Spleen (tissue), 7 donors: ENCODE data around the gene AURKAIP1.

Experiments used
- CTCF ChIP-seq, 11 experiments: fragments of 200-600 bp in 7 of 11; fragments of 450-650 bp in 4 of 11; sonication (generic) in 4 of 11; IDR thresholded peaks in 8 of 11; conservative IDR thresholded peaks in 3 of 11; 1 replicate in 7 of 11; 2 replicates in 4 of 11; pipeline versions ENCODE4 v1.4.0 to v1.8.0; 2016 to 2021; ENCODE audit warnings: antibody characterized with exemption in 11 of 11, inconsistent platforms in 4 of 11, mild to moderate bottlenecking in 1 of 11
- POLR2A ChIP-seq, 3 donors: fragments of 450-650 bp; IDR thresholded peaks; one replicate each; pipeline ENCODE4 v1.5.1; 2017; ENCODE audit warnings: antibody characterized with exemption in 3 of 3, mild to moderate bottlenecking in 1 of 3
- donor health status: DM: no; HTN: no; CAD: no; lungs with moderate emphysema.
- donor health status: DM: no; HTN: no; CAD: no.
- donor health status: DM: no; HTN: no; CAD: no.

GRCh38 chr1:1376551-1377226 is 1.7 kb upstream of the AURKAIP1 start:
- no peak for TF ChIP-seq POLR2A (IDR thresholded peaks at IDR 0.05)
- TF ChIP-seq CTCF (IDR thresholded peaks at IDR 0.05 in 8 of 11, conservative IDR thresholded peaks at IDR 0.05 in 3 of 11) = no peak
